Neural cell (in vitro differentiated cells): Measurements from ENCODE around the gene CILP. TPM values are rescaled to one million over a fixed set of nuclear protein-coding genes. Genes with fewer than 3 reads are reported as not detected.

Experiments used
- H2AFZ ChIP-seq: fragments of 200-600, 300-800 bp; sonication (generic), shearing (Covaris generic); 2 replicates; pipeline ENCODE4 v1.6.0; 2014; ENCODE audit warnings: low read depth, mild to moderate bottlenecking, antibody characterized with exemption, low read length, moderate library complexity
- H3F3A ChIP-seq: fragments of 200-600 bp; shearing (Covaris generic); 2 replicates; pipeline ENCODE4 v1.6.1; 2016; ENCODE audit warnings: mild to moderate bottlenecking, moderate library complexity, mixed read lengths, antibody characterized with exemption, low read length; ENCODE audit not compliant: insufficient read depth, poor library complexity, severe bottlenecking
- H3K27ac ChIP-seq: fragments of 200-600, 300-800 bp; sonication (generic), shearing (Covaris generic); 2 replicates; pipeline ENCODE4 v1.5.1; 2014; ENCODE audit warnings: mild to moderate bottlenecking, low read length, moderate library complexity
- H3K27me3 ChIP-seq: fragments of 300-800, 200-600 bp; sonication (generic), shearing (Covaris generic); 2 replicates; pipeline ENCODE4 v1.6.0; 2014; ENCODE audit warnings: mild to moderate bottlenecking, low read depth, low read length, moderate library complexity; ENCODE audit not compliant: insufficient read depth
- H3K36me3 ChIP-seq: fragments of 300-800, 200-600 bp; sonication (generic), shearing (Covaris generic); 2 replicates; pipeline ENCODE4 v1.5.1; 2014; ENCODE audit warnings: mild to moderate bottlenecking, antibody characterized with exemption, low read length, moderate library complexity; ENCODE audit not compliant: insufficient read depth
- H3K4me2 ChIP-seq: fragments of 300-800, 200-600 bp; sonication (generic), shearing (Covaris generic); 2 replicates; pipeline ENCODE4 v1.6.0; 2014; ENCODE audit warnings: mild to moderate bottlenecking, low read length
- H3K4me3 ChIP-seq: fragments of 300-800, 200-600 bp; sonication (generic), shearing (Covaris generic); 2 replicates; pipeline ENCODE4 v1.5.1; 2014; ENCODE audit warnings: mild to moderate bottlenecking, low read length, moderate library complexity
- H3K79me2 ChIP-seq: fragments of 200-600 bp; shearing (Covaris generic); replicated peaks from 2 replicates; pipeline ENCODE4 v1.6.0; 2014; ENCODE audit warnings: mild to moderate bottlenecking, low read length, moderate library complexity; ENCODE audit not compliant: insufficient read depth
- H3K9ac ChIP-seq: fragments of 300-800, 200-600 bp; sonication (generic), shearing (Covaris generic); 2 replicates; pipeline ENCODE4 v1.6.1; 2016; ENCODE audit warnings: mild to moderate bottlenecking, low read length, mixed read lengths
- H3K9me2 ChIP-seq: fragments of 200-600 bp; shearing (Covaris generic); 2 replicates; pipeline ENCODE4 v1.6.1; 2016; ENCODE audit warnings: mild to moderate bottlenecking, low read length, mixed read lengths; ENCODE audit not compliant: insufficient read depth
- H3K9me3 ChIP-seq: fragments of 200-600, 300-800 bp; sonication (generic), shearing (Covaris generic); 2 replicates; pipeline ENCODE4 v1.6.1; 2016; ENCODE audit warnings: mild to moderate bottlenecking, mixed run types, low read length, moderate library complexity, mixed read lengths
- H4K20me1 ChIP-seq: fragments of 200-600 bp; shearing (Covaris generic); 2 replicates; pipeline ENCODE4 v1.6.1; 2016; ENCODE audit warnings: mild to moderate bottlenecking, mixed run types; ENCODE audit not compliant: insufficient read depth
- EP300 ChIP-seq: fragments of 450-650 bp; conservative IDR thresholded peaks from 2 replicates; pipeline ENCODE4 v1.6.1; 2014; ENCODE audit warnings: antibody characterized with exemption, mild to moderate bottlenecking, moderate library complexity; ENCODE audit not compliant: poor library complexity, severe bottlenecking
- EZH2 ChIP-seq: fragments of 200-600, 300-800 bp; shearing (Covaris generic), sonication (generic); IDR thresholded peaks from 2 replicates; pipeline ENCODE4 v1.6.1; 2014; ENCODE audit warnings: antibody characterized with exemption, low read length, borderline replicate concordance, mild to moderate bottlenecking; ENCODE audit not compliant: insufficient read depth, poor library complexity, severe bottlenecking
- MXI1 ChIP-seq: fragments of 450-650 bp; conservative IDR thresholded peaks from 2 replicates; pipeline ENCODE4 v1.6.1; 2014; ENCODE audit warnings: antibody characterized with exemption, mild to moderate bottlenecking; ENCODE audit not compliant: poor library complexity, severe bottlenecking
- POLR2AphosphoS5 ChIP-seq: IDR thresholded peaks from 2 replicates; pipeline ENCODE4 v1.6.1; 2012
- RAD21 ChIP-seq: fragments of 450-650 bp; conservative IDR thresholded peaks from 2 replicates; pipeline ENCODE4 v1.6.1; 2014; ENCODE audit warnings: antibody characterized with exemption, mild to moderate bottlenecking, moderate library complexity
- SMC3 ChIP-seq: fragments of 450-650 bp; conservative IDR thresholded peaks from 2 replicates; pipeline ENCODE4 v1.6.1; 2014; ENCODE audit warnings: antibody characterized with exemption, mild to moderate bottlenecking, moderate library complexity; ENCODE audit not compliant: poor library complexity
- TAF1 ChIP-seq: IDR thresholded peaks from 2 replicates; pipeline ENCODE4 v1.6.1; 2012; ENCODE audit warnings: low read depth
- polyA plus RNA-seq: library from polyadenylated mRNA; depleted of rRNA; stranded (reverse); fragments of >200 nt; gene quantifications from 2 replicates; pipeline ENCODE4 v1.2.3, GENCODE V29; 2014
- TF ChIP-seq, protein P1 (sequence below): fragments of 450-650 bp; IDR thresholded peaks from 2 replicates; pipeline ENCODE4 v1.5.1; 2014; ENCODE audit warnings: antibody characterized with exemption, mild to moderate bottlenecking, moderate library complexity; ENCODE audit not compliant: poor library complexity, severe bottlenecking
- TF ChIP-seq, protein P2 (sequence below): IDR thresholded peaks from 2 replicates; pipeline ENCODE4 v1.6.1; 2012; ENCODE audit warnings: borderline replicate concordance

Gene CILP
- polyA plus RNA-seq, 1 donor from 2014 or later, result 1.4 TPM

DNA sequence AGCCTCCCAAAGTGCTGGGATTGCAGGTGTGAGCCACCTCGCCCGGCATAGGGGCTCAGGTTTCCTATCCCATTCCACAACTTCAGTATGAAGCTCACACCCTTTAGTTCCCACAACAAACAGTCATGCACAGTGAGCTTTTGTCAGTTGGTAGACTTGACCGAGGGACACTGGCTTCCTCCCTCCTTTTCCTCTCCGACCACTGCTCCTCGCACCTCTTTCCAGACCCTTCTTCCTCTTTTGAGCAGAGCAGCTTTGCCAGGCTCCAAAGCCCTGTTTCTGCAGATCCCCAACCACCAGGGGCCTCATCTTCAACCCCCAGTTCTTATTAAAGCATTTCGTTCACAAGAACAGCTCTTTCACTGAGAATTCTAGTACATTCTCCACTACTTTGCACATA lies 12.7 kb upstream of the CILP start:
- Histone ChIP-seq H3K27ac (no peak overlapping the region), H3K9me2 (no peaks in the 10 kb centered on the region), H3K4me3 (no peak overlapping the region), H3K27me3 (no peaks in the 10 kb centered on the region), H3K79me2 (no peaks in the 10 kb centered on the region), H3K9me3 (no peaks in the 10 kb centered on the region), H3K4me2 (no peak overlapping the region), H3K36me3 (no peaks in the 10 kb centered on the region), H3K9ac (no peak overlapping the region), H4K20me1 (no peaks in the 10 kb centered on the region), H2AFZ (no peak overlapping the region), H3F3A (no peaks in the 10 kb centered on the region)
- no peak for TF ChIP-seq EP300
- TF ChIP-seq RAD21, result no peak
- TF ChIP-seq TAF1, result no peak
- no peak for TF ChIP-seq EZH2
- no peak for TF ChIP-seq SMC3
- TF ChIP-seq MXI1, result no peak
- TF ChIP-seq, protein P1, sequence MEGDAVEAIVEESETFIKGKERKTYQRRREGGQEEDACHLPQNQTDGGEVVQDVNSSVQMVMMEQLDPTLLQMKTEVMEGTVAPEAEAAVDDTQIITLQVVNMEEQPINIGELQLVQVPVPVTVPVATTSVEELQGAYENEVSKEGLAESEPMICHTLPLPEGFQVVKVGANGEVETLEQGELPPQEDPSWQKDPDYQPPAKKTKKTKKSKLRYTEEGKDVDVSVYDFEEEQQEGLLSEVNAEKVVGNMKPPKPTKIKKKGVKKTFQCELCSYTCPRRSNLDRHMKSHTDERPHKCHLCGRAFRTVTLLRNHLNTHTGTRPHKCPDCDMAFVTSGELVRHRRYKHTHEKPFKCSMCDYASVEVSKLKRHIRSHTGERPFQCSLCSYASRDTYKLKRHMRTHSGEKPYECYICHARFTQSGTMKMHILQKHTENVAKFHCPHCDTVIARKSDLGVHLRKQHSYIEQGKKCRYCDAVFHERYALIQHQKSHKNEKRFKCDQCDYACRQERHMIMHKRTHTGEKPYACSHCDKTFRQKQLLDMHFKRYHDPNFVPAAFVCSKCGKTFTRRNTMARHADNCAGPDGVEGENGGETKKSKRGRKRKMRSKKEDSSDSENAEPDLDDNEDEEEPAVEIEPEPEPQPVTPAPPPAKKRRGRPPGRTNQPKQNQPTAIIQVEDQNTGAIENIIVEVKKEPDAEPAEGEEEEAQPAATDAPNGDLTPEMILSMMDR, result no peak
- TF ChIP-seq, protein P2, sequence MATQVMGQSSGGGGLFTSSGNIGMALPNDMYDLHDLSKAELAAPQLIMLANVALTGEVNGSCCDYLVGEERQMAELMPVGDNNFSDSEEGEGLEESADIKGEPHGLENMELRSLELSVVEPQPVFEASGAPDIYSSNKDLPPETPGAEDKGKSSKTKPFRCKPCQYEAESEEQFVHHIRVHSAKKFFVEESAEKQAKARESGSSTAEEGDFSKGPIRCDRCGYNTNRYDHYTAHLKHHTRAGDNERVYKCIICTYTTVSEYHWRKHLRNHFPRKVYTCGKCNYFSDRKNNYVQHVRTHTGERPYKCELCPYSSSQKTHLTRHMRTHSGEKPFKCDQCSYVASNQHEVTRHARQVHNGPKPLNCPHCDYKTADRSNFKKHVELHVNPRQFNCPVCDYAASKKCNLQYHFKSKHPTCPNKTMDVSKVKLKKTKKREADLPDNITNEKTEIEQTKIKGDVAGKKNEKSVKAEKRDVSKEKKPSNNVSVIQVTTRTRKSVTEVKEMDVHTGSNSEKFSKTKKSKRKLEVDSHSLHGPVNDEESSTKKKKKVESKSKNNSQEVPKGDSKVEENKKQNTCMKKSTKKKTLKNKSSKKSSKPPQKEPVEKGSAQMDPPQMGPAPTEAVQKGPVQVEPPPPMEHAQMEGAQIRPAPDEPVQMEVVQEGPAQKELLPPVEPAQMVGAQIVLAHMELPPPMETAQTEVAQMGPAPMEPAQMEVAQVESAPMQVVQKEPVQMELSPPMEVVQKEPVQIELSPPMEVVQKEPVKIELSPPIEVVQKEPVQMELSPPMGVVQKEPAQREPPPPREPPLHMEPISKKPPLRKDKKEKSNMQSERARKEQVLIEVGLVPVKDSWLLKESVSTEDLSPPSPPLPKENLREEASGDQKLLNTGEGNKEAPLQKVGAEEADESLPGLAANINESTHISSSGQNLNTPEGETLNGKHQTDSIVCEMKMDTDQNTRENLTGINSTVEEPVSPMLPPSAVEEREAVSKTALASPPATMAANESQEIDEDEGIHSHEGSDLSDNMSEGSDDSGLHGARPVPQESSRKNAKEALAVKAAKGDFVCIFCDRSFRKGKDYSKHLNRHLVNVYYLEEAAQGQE, result no peak
- TF ChIP-seq POLR2AphosphoS5, result no peak

DNA sequence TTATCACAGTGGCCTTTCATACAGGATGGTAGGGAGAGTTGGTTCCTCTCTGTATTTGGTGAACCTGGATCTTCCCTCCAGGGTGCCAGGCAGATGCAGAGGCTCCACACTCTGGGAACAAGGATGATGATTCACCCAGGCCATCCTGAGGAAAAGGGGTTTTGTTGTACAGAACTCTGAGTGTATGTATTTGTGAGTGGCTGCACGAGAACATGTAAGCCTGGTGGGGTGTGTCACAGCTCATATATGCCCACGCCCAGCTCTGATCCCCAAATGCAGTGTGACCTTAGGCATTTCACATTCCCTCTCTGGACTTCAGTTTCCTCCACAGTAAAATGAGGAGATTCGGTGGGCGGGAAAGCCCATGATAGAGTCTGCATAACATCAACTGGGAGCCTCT lies 11.6 kb upstream of the CILP start:
- Histone ChIP-seq H3K36me3 (no peaks in the 10 kb centered on the region), H3K27me3 (no peaks in the 10 kb centered on the region), H3K4me2 (no peak overlapping the region), H4K20me1 (no peaks in the 10 kb centered on the region), H3K9me3 (no peaks in the 10 kb centered on the region), H3F3A (no peaks in the 10 kb centered on the region), H3K4me3 (no peak overlapping the region), H3K9me2 (no peaks in the 10 kb centered on the region), H3K79me2 (no peaks in the 10 kb centered on the region), H2AFZ (no peak overlapping the region), H3K27ac (no peak overlapping the region), H3K9ac (no peak overlapping the region)
- TF ChIP-seq EP300 (no peak), MXI1 (no peak), EZH2 (no peak), TAF1 (no peak), POLR2AphosphoS5 (no peak), SMC3 (no peak), RAD21 (no peak)
- TF ChIP-seq, protein P2, result no peak
- TF ChIP-seq, protein P1, result no peak
